Type B pancreatic cell (in vitro differentiated cells): ENCODE data around the gene ZCRB1. TPM values are rescaled to one million over a fixed set of nuclear protein-coding genes. Genes with fewer than 3 reads are reported as not detected.
A peak's percentile ranks its signal among the peaks of the same experiment; 100 is the strongest.
"Not testable (repeated sequence)": the region's sequence is repeated elsewhere in the genome, so short reads cannot be mapped to it uniquely, and the experiment has no call there.

Experiments
- DNase-seq: peaks from one replicate; pipeline ENCODE4 v3.0.0; 2021; ENCODE audit warnings: mixed read lengths; ENCODE audit not compliant: unreplicated experiment; ENCODE audit errors: extremely low spot score
- H3K27ac Mint-ChIP-seq: 2 replicates; pipeline ENCODE4 v1.8.0; 2021; ENCODE audit warnings: mild to moderate bottlenecking, mixed read lengths
- H3K27me3 Mint-ChIP-seq: 2 replicates; pipeline ENCODE4 v1.8.0; 2021; ENCODE audit warnings: mixed read lengths
- H3K36me3 Mint-ChIP-seq: 2 replicates; pipeline ENCODE4 v1.8.0; 2021; ENCODE audit warnings: mixed read lengths
- H3K4me1 Mint-ChIP-seq: one replicate; pipeline ENCODE4 v1.8.0; 2021; ENCODE audit warnings: mixed read lengths; ENCODE audit not compliant: unreplicated experiment
- H3K4me3 Mint-ChIP-seq: 2 replicates; pipeline ENCODE4 v1.8.0; 2021; ENCODE audit warnings: mild to moderate bottlenecking, mixed read lengths
- H3K9me3 Mint-ChIP-seq: 2 replicates; pipeline ENCODE4 v1.8.0; 2021; ENCODE audit warnings: mixed read lengths
- CTCF ChIP-seq: fragments of 200-600 bp; sonication (generic); conservative IDR thresholded peaks from 2 replicates; pipeline ENCODE4 v1.5.0; 2021; ENCODE audit warnings: antibody characterized with exemption, mild to moderate bottlenecking
- total RNA-seq: library from RNA; stranded (reverse); gene quantifications from 2 replicates; pipeline ENCODE4 v1.2.1, GENCODE V29; 2021; ENCODE audit warnings: low replicate concordance

Gene ZCRB1
- total RNA-seq, 1 donor from 2014 or later: 45.1 TPM

GRCh38 chr12:42332301-42333285 lies 6.7 kb upstream of the ZCRB1 start:
- peak; percentile 77 for TF ChIP-seq CTCF
- Mint-ChIP-seq H3K27me3 (no peaks in the 10 kb centered on the region), H3K27ac (no peak overlapping the region), H3K36me3 (no peaks in the 10 kb centered on the region), H3K4me1 (peaks cover 24% of the 10 kb centered on the region), H3K9me3 (no peaks in the 10 kb centered on the region), H3K4me3 (no peak overlapping the region)
- DNase-seq: no peak

- not testable (repeated sequence) for H3K9me3 Mint-ChIP-seq, H3K27me3 Mint-ChIP-seq, H3K4me3 Mint-ChIP-seq, DNase-seq, H3K36me3 Mint-ChIP-seq
- Mint-ChIP-seq H3K4me1 (peaks cover 35% of the 10 kb centered on the region), H3K27ac (peak overlapping the region; percentile 12)
Measured at GRCh38 chr12:42330097-42330496, 4.2 kb upstream of the ZCRB1 start.

- Mint-ChIP-seq H3K4me3 (peak overlapping the region; percentile 96), H3K27ac (peak overlapping the region; percentile 95), H3K27me3 (no peaks in the 10 kb centered on the region), H3K36me3 (no peaks in the 10 kb centered on the region), H3K9me3 (no peaks in the 10 kb centered on the region), H3K4me1 (peaks cover 36% of the 10 kb centered on the region)
- no peak for DNase-seq
- TF ChIP-seq CTCF: no peak
Measured at GRCh38 chr12:42327227-42327590, 1.3 kb upstream of the ZCRB1 start.

- TF ChIP-seq CTCF: no peak
- H3K27me3 Mint-ChIP-seq: no peaks in the 10 kb centered on the region
- peaks cover 1% of the 10 kb centered on the region for H3K36me3 Mint-ChIP-seq
- no peaks in the 10 kb centered on the region for H3K9me3 Mint-ChIP-seq
- DNase-seq: no peak
- H3K4me1 Mint-ChIP-seq: peaks cover 31% of the 10 kb centered on the region
- H3K4me3 Mint-ChIP-seq: peak overlapping the region; percentile 96
- H3K27ac Mint-ChIP-seq: peak overlapping the region; percentile 95
Measured at GRCh38 chr12:42326541-42327226, 790 bp upstream of the ZCRB1 start.

- H3K27me3 Mint-ChIP-seq: no peaks in the 10 kb centered on the region
Measured at GRCh38 chr12:42325326-42325652, 605 bp downstream of the ZCRB1 start.

More at GRCh38 chr12:42325326-42325652, 605 bp downstream of the ZCRB1 start:
- TF ChIP-seq CTCF: no peak
- Mint-ChIP-seq H3K27ac (peak overlapping the region; percentile 95), H3K9me3 (no peaks in the 10 kb centered on the region), H3K36me3 (peaks cover 12% of the 10 kb centered on the region), H3K4me1 (peaks cover 23% of the 10 kb centered on the region), H3K4me3 (peak overlapping the region; percentile 96)
- no peak for DNase-seq
